Type B pancreatic cell (in vitro differentiated cells): ENCODE measurements around the gene MBNL3. TPM values are rescaled to one million over a fixed set of nuclear protein-coding genes. Genes with fewer than 3 reads are reported as not detected.
A peak's percentile ranks its signal among the peaks of the same experiment; 100 is the strongest.

Experiments used
- DNase-seq: peaks from one replicate; pipeline ENCODE4 v3.0.0; 2021; ENCODE audit warnings: mixed read lengths; ENCODE audit not compliant: unreplicated experiment; ENCODE audit errors: extremely low spot score
- H3K27ac Mint-ChIP-seq: 2 replicates; pipeline ENCODE4 v1.8.0; 2021; ENCODE audit warnings: mild to moderate bottlenecking, mixed read lengths
- H3K27me3 Mint-ChIP-seq: 2 replicates; pipeline ENCODE4 v1.8.0; 2021; ENCODE audit warnings: mixed read lengths
- H3K36me3 Mint-ChIP-seq: 2 replicates; pipeline ENCODE4 v1.8.0; 2021; ENCODE audit warnings: mixed read lengths
- H3K4me1 Mint-ChIP-seq: one replicate; pipeline ENCODE4 v1.8.0; 2021; ENCODE audit warnings: mixed read lengths; ENCODE audit not compliant: unreplicated experiment
- H3K4me3 Mint-ChIP-seq: 2 replicates; pipeline ENCODE4 v1.8.0; 2021; ENCODE audit warnings: mild to moderate bottlenecking, mixed read lengths
- H3K9me3 Mint-ChIP-seq: 2 replicates; pipeline ENCODE4 v1.8.0; 2021; ENCODE audit warnings: mixed read lengths
- CTCF ChIP-seq: fragments of 200-600 bp; sonication (generic); conservative IDR thresholded peaks from 2 replicates; pipeline ENCODE4 v1.5.0; 2021; ENCODE audit warnings: antibody characterized with exemption, mild to moderate bottlenecking
- long read RNA-seq: library from polyadenylated mRNA; unstranded; transcript quantifications from one replicate; pipeline ENCODE4 v2.0.0, GENCODE V29; 2020
- total RNA-seq: library from RNA; stranded (reverse); gene quantifications from 2 replicates; pipeline ENCODE4 v1.2.1, GENCODE V29; 2021; ENCODE audit warnings: low replicate concordance

Gene MBNL3, protein sequence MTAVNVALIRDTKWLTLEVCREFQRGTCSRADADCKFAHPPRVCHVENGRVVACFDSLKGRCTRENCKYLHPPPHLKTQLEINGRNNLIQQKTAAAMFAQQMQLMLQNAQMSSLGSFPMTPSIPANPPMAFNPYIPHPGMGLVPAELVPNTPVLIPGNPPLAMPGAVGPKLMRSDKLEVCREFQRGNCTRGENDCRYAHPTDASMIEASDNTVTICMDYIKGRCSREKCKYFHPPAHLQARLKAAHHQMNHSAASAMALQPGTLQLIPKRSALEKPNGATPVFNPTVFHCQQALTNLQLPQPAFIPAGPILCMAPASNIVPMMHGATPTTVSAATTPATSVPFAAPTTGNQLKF
- 13.5 and 27.5 TPM in 2 replicates for total RNA-seq
- long read RNA-seq, partial matches to known transcripts = 1 of 6 reads
- long read RNA-seq, other reads (novel, unspliced or antisense) = 5 of 6 reads

GRCh38 chrX:132488819-132489577 lies at the start of gene MBNL3:
TSS of gene MBNL3 (minus strand) at chrX:132489038. CDS start at chrX:132439611, 49,427 bp downstream.
- TF ChIP-seq CTCF = peak; percentile 21
- H3K27me3 Mint-ChIP-seq = peaks cover 22% of the 10 kb centered on the region
- no peaks in the 10 kb centered on the region for H3K36me3 Mint-ChIP-seq
- peak within 1 kb of the TSS; percentile 99 for H3K4me3 Mint-ChIP-seq
- peak within 1 kb of the TSS; percentile 94 for H3K27ac Mint-ChIP-seq
- DNase-seq = peak; percentile 80
- H3K9me3 Mint-ChIP-seq = no peaks in the 10 kb centered on the region
- peaks cover 47% of the 10 kb centered on the region for H3K4me1 Mint-ChIP-seq

GRCh38 chrX:132533409-132533808 lies 44.6 kb upstream of the MBNL3 start:
- no peaks in the 10 kb centered on the region for H3K36me3 Mint-ChIP-seq
- peaks cover 6% of the 10 kb centered on the region for H3K9me3 Mint-ChIP-seq
- peaks cover 4% of the 10 kb centered on the region for H3K27me3 Mint-ChIP-seq
- no peak for DNase-seq
- H3K4me1 Mint-ChIP-seq = no peaks in the 10 kb centered on the region
- H3K27ac Mint-ChIP-seq = no peak overlapping the region
- no peak overlapping the region for H3K4me3 Mint-ChIP-seq
- TF ChIP-seq CTCF = no peak

- H3K4me3 Mint-ChIP-seq = no peak overlapping the region
- peaks cover 6% of the 10 kb centered on the region for H3K9me3 Mint-ChIP-seq
- H3K27me3 Mint-ChIP-seq = peaks cover 4% of the 10 kb centered on the region
- TF ChIP-seq CTCF = no peak
- H3K36me3 Mint-ChIP-seq = no peaks in the 10 kb centered on the region
- no peaks in the 10 kb centered on the region for H3K4me1 Mint-ChIP-seq
- H3K27ac Mint-ChIP-seq = no peak overlapping the region
- DNase-seq = no peak
These were observed 44.1 kb upstream of the MBNL3 start for GRCh38 chrX:132532913-132533312.

DNA sequence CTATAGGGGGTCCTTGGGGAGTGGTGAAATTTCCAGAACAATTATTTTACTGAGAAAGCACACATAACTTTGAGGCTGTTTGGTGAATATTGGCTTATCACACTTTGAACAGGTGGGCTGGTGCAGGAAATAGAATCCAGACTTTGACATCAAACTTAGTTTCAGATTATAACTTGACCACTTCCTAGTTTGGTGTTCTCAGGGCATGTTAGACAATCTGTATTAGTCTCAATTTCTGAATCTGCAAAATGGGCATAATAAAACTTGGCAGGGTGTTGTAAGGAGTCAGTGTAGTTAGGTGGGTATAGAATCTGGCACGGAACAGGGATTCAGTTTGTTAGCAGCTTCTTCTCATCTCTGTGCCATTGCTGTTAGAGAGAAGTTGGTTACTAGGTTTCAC lies 43.3 kb upstream of the MBNL3 start:
- TF ChIP-seq CTCF = no peak
- H3K4me1 Mint-ChIP-seq = no peaks in the 10 kb centered on the region
- H3K4me3 Mint-ChIP-seq = no peak overlapping the region

GRCh38 chrX:132520792-132521191 lies 32.0 kb upstream of the MBNL3 start:
- H3K4me1 Mint-ChIP-seq = no peaks in the 10 kb centered on the region
- TF ChIP-seq CTCF = no peak
- no peaks in the 10 kb centered on the region for H3K36me3 Mint-ChIP-seq
- H3K27ac Mint-ChIP-seq = no peak overlapping the region
- DNase-seq = no peak
- H3K4me3 Mint-ChIP-seq = no peak overlapping the region
- no peaks in the 10 kb centered on the region for H3K9me3 Mint-ChIP-seq
- H3K27me3 Mint-ChIP-seq = no peaks in the 10 kb centered on the region

More for the DNA sequence above, 43.3 kb upstream of the MBNL3 start:
- DNase-seq = no peak
- Mint-ChIP-seq H3K27ac (no peak overlapping the region), H3K27me3 (peaks cover 4% of the 10 kb centered on the region), H3K36me3 (no peaks in the 10 kb centered on the region), H3K9me3 (peaks cover 6% of the 10 kb centered on the region)
